HG02870 (cell line): ENCODE measurements around the gene MRM1.

Source experiments
- ATAC-seq: cut with Tn5 transposase; IDR thresholded peaks from one replicate; pipeline ENCODE4 v1.9.1; 2021; ENCODE audit warnings: mild to moderate bottlenecking, moderate library complexity; ENCODE audit not compliant: unreplicated experiment

The MRM1 gene

GRCh38 chr17:36629970-36630502 lies 28.7 kb downstream of the MRM1 start:
- no peak for ATAC-seq

- ATAC-seq, result no peak
Observed at GRCh38 chr17:36631022-36631421, 29.6 kb downstream of the MRM1 start.

GRCh38 chr17:36632916-36633771 lies 31.8 kb downstream of the MRM1 start:
- no peak for ATAC-seq

GRCh38 chr17:36640346-36640745 lies 39.0 kb downstream of the MRM1 start:
- ATAC-seq, result no peak

GRCh38 chr17:36640836-36641235 lies 39.5 kb downstream of the MRM1 start:
- ATAC-seq, result no peak

GRCh38 chr17:36641331-36641876 lies 40.0 kb downstream of the MRM1 start:
- ATAC-seq, result no peak

GRCh38 chr17:36641877-36642845 lies 40.8 kb downstream of the MRM1 start:
- no peak for ATAC-seq

GRCh38 chr17:36643086-36643685 lies 41.8 kb downstream of the MRM1 start:
- no peak for ATAC-seq

GRCh38 chr17:36645422-36645821 lies 44.0 kb downstream of the MRM1 start:
- no peak for ATAC-seq

- no peak for ATAC-seq
Observed at GRCh38 chr17:36647636-36648035, 46.3 kb downstream of the MRM1 start.

- no peak for ATAC-seq
Observed at GRCh38 chr17:36650096-36650775, 48.9 kb downstream of the MRM1 start.

GRCh38 chr17:36653374-36653773 lies 52.0 kb downstream of the MRM1 start:
- no peak for ATAC-seq

GRCh38 chr17:36653856-36654255 lies 52.5 kb downstream of the MRM1 start:
- ATAC-seq, result no peak

GRCh38 chr17:36655726-36656125 lies 54.3 kb downstream of the MRM1 start:
- no peak for ATAC-seq

- ATAC-seq, result no peak
Observed at GRCh38 chr17:36657390-36657762, 56.0 kb downstream of the MRM1 start.

- ATAC-seq, result no peak
Observed at GRCh38 chr17:36657763-36658490, 56.5 kb downstream of the MRM1 start.
